ENCODE measurements around the gene MED23. TPM values are rescaled to one million over a fixed set of nuclear protein-coding genes. Genes with fewer than 3 reads are reported as not detected.

MED23 gene
- total RNA-seq, 1 donor from 2014 or later: 29.5 TPM

DNA sequence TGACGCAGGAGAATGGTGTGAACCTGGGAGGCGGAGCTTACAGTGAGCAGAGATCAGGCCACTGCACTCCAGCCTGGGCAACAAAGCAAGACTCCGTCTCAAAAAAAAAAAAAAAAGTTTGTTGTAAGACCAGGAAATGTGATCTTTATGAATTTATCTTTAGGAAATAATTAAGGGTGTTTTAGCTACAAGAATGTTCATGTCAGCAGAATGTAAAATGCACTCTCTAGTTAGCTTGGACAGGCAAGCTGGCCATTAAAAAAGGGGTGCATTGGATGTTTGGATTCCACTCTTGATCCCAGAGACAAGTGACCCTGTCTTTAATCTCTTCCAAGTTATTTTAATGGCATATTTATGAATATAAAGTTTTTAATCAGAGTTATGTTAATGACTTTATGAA, 28.6 kb upstream of the MED23 start:
- H3K36me3 ChIP-seq (ENCODE audit: insufficient read depth, low read length): no peaks in the 10 kb centered on the region
- DNase-seq (ENCODE audit: low read depth) (no peak), FAIRE-seq (no peak)
- TF ChIP-seq, protein P1, sequence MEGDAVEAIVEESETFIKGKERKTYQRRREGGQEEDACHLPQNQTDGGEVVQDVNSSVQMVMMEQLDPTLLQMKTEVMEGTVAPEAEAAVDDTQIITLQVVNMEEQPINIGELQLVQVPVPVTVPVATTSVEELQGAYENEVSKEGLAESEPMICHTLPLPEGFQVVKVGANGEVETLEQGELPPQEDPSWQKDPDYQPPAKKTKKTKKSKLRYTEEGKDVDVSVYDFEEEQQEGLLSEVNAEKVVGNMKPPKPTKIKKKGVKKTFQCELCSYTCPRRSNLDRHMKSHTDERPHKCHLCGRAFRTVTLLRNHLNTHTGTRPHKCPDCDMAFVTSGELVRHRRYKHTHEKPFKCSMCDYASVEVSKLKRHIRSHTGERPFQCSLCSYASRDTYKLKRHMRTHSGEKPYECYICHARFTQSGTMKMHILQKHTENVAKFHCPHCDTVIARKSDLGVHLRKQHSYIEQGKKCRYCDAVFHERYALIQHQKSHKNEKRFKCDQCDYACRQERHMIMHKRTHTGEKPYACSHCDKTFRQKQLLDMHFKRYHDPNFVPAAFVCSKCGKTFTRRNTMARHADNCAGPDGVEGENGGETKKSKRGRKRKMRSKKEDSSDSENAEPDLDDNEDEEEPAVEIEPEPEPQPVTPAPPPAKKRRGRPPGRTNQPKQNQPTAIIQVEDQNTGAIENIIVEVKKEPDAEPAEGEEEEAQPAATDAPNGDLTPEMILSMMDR (IDR thresholded peaks at IDR 0.05; ENCODE audit: insufficient read depth, low read depth, low read length): no peak
- H3K27me3 ChIP-seq (ENCODE audit: insufficient read depth, low read length): no peaks in the 10 kb centered on the region
- Mint-ChIP-seq H3K9me3 (ENCODE audit: unreplicated experiment) (no peaks in the 10 kb centered on the region), H3K36me3 (ENCODE audit: low read depth, unreplicated experiment) (no peaks in the 10 kb centered on the region), H3K27me3 (ENCODE audit: low read depth, unreplicated experiment) (no peaks in the 10 kb centered on the region), H3K27ac (ENCODE audit: unreplicated experiment) (no peak overlapping the region), H3K4me1 (ENCODE audit: low read depth, unreplicated experiment) (peaks cover 8% of the 10 kb centered on the region), H3K4me3 (ENCODE audit: unreplicated experiment) (no peak overlapping the region)
- no peak overlapping the region for H3K27ac ChIP-seq (ENCODE audit: low read depth, low read length)
- H3K9me3 ChIP-seq (ENCODE audit: insufficient read depth, low read depth, low read length): no peaks in the 10 kb centered on the region
- no peak overlapping the region for H3K4me2 ChIP-seq (ENCODE audit: low read length)
- H2AFZ ChIP-seq (ENCODE audit: low read depth, low read length): no peak overlapping the region
- H3K79me2 ChIP-seq (ENCODE audit: insufficient read depth, low read length): no peaks in the 10 kb centered on the region
- no peak overlapping the region for H3K4me3 ChIP-seq (ENCODE audit: insufficient read depth, low read depth, low read length)
- no peaks in the 10 kb centered on the region for H4K20me1 ChIP-seq (ENCODE audit: insufficient read depth, low read length)
- H3K9ac ChIP-seq (ENCODE audit: low read length): no peak overlapping the region
- no peaks in the 10 kb centered on the region for H3K4me1 ChIP-seq (ENCODE audit: insufficient read depth, low read length)

DNA sequence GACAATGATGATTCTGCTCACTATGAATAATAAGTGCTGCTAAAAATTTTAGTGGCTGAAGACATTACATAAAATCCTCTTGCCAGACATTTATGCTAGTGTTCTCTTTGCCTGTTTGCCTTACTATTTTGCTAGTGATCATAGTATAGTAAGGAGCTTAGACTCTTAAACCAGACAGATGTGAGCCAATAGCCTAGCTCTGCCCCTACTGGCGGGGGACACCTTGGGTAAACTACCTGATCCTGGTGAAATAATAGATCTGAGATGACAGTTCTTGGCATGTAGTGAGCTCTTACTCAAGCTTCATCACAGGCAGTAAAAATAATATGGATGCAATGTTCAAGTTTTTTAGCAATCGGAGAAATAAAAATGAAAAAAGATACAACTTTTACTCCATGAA, 27.9 kb upstream of the MED23 start:
- no peaks in the 10 kb centered on the region for H3K27me3 ChIP-seq (ENCODE audit: insufficient read depth, low read length)
- H3K79me2 ChIP-seq (ENCODE audit: insufficient read depth, low read length): no peaks in the 10 kb centered on the region
- H4K20me1 ChIP-seq (ENCODE audit: insufficient read depth, low read length): no peaks in the 10 kb centered on the region
- no peak for FAIRE-seq
- H3K9me3 ChIP-seq (ENCODE audit: insufficient read depth, low read depth, low read length): no peaks in the 10 kb centered on the region
- H3K36me3 Mint-ChIP-seq (ENCODE audit: low read depth, unreplicated experiment): no peaks in the 10 kb centered on the region
- H3K36me3 ChIP-seq (ENCODE audit: insufficient read depth, low read length): no peaks in the 10 kb centered on the region
- no peak overlapping the region for H3K27ac Mint-ChIP-seq (ENCODE audit: unreplicated experiment)
- no peaks in the 10 kb centered on the region for H3K9me3 Mint-ChIP-seq (ENCODE audit: unreplicated experiment)
- no peak overlapping the region for H2AFZ ChIP-seq (ENCODE audit: low read depth, low read length)
- H3K4me3 Mint-ChIP-seq (ENCODE audit: unreplicated experiment): no peak overlapping the region
- no peak for DNase-seq (ENCODE audit: low read depth)
- no peak overlapping the region for H3K9ac ChIP-seq (ENCODE audit: low read length)
- H3K27me3 Mint-ChIP-seq (ENCODE audit: low read depth, unreplicated experiment): no peaks in the 10 kb centered on the region
- no peaks in the 10 kb centered on the region for H3K4me1 ChIP-seq (ENCODE audit: insufficient read depth, low read length)
- peaks cover 8% of the 10 kb centered on the region for H3K4me1 Mint-ChIP-seq (ENCODE audit: low read depth, unreplicated experiment)
- H3K4me3 ChIP-seq (ENCODE audit: insufficient read depth, low read depth, low read length): no peak overlapping the region
- no peak overlapping the region for H3K4me2 ChIP-seq (ENCODE audit: low read length)
- H3K27ac ChIP-seq (ENCODE audit: low read depth, low read length): no peak overlapping the region
- TF ChIP-seq EZH2 (IDR thresholded peaks at IDR 0.05; ENCODE audit: insufficient read depth, low read length): no peak
- TF ChIP-seq, protein P1 (IDR thresholded peaks at IDR 0.05; ENCODE audit: insufficient read depth, low read depth, low read length): no peak

DNA sequence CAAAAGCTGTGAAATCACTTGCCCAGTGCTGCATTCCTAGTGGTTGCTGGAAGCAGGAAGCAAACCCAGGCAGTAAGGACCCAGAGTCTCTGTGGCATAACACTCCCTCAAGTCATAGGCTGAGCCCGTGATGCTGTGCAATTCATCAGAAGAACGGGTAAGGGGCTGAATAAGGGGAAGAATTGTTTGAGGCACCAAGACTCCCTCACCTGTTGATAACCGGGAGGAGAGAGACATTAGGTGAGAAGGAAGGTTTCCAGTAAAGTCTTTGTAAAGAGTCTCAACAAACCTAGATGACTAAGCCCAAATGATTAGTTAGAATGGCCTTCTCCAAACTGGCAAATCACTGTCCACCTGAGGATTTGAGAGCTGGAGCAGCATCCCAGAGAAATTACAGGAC, 27.3 kb upstream of the MED23 start:
- Histone ChIP-seq H3K36me3 (ENCODE audit: insufficient read depth, low read length) (no peaks in the 10 kb centered on the region), H3K4me2 (ENCODE audit: low read length) (no peak overlapping the region), H3K79me2 (ENCODE audit: insufficient read depth, low read length) (no peaks in the 10 kb centered on the region), H3K9ac (ENCODE audit: low read length) (no peak overlapping the region), H2AFZ (ENCODE audit: low read depth, low read length) (no peak overlapping the region), H3K4me1 (ENCODE audit: insufficient read depth, low read length) (no peaks in the 10 kb centered on the region), H3K4me3 (ENCODE audit: insufficient read depth, low read depth, low read length) (no peak overlapping the region), H4K20me1 (ENCODE audit: insufficient read depth, low read length) (no peaks in the 10 kb centered on the region), H3K9me3 (ENCODE audit: insufficient read depth, low read depth, low read length) (no peaks in the 10 kb centered on the region), H3K27me3 (ENCODE audit: insufficient read depth, low read length) (no peaks in the 10 kb centered on the region), H3K27ac (ENCODE audit: low read depth, low read length) (no peak overlapping the region)
- H3K9me3 Mint-ChIP-seq (ENCODE audit: unreplicated experiment): no peaks in the 10 kb centered on the region
- H3K36me3 Mint-ChIP-seq (ENCODE audit: low read depth, unreplicated experiment): no peaks in the 10 kb centered on the region
- H3K27me3 Mint-ChIP-seq (ENCODE audit: low read depth, unreplicated experiment): no peaks in the 10 kb centered on the region
- no peak for DNase-seq (ENCODE audit: low read depth)
- H3K27ac Mint-ChIP-seq (ENCODE audit: unreplicated experiment): no peak overlapping the region
- H3K4me1 Mint-ChIP-seq (ENCODE audit: low read depth, unreplicated experiment): peaks cover 6% of the 10 kb centered on the region
- TF ChIP-seq, protein P1 (IDR thresholded peaks at IDR 0.05; ENCODE audit: insufficient read depth, low read depth, low read length): no peak
- TF ChIP-seq EZH2 (IDR thresholded peaks at IDR 0.05; ENCODE audit: insufficient read depth, low read length): no peak
- no peak for FAIRE-seq
- H3K4me3 Mint-ChIP-seq (ENCODE audit: unreplicated experiment): no peak overlapping the region

Data from astrocyte (in vitro differentiated cells and primary cell).